GM13976 (cell line): ENCODE measurements around the gene EYS.

Experiments used
- DNase-seq: peaks from one replicate; pipeline ENCODE4 v3.0.0; 2012; ENCODE audit warnings: low spot score
- in situ Hi-C: fragments of 300-500 bp; cut with MboI; formaldehyde crosslinking; loops from one replicate; pipeline ENCODE4 v1.12.0; 2022; ENCODE audit warnings: low sequenced_read_pairs, mixed read lengths, inconsistent platforms; ENCODE audit not compliant: unreplicated experiment
- TF ChIP-seq, protein P1 (sequence below): IDR thresholded peaks from 2 replicates; pipeline ENCODE4 v1.5.1; 2012; ENCODE audit warnings: borderline replicate concordance, mild to moderate bottlenecking; ENCODE audit not compliant: insufficient read depth; ENCODE audit errors: extremely low read depth, missing control alignments, control extremely low read depth

EYS gene

DNA sequence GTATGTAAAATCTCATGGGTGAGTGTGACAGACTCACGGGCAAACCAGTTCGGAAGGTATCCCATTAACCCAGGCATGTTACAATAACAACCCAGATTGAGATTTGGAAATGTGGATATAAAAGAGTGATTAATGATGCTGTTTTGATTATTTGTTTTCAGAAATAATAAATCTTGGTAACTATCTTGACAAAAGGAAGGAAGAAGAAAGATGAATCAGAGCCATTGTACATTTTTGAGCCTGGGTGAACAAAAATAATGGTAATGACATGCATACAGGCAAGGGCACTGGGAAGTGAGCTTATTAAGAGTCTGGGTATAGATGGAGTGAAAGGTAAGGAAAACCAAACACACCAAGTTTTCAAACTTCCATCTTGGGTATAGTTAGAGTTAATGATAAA is 1209.4 kb downstream of the EYS start:
- TF ChIP-seq, protein P1, sequence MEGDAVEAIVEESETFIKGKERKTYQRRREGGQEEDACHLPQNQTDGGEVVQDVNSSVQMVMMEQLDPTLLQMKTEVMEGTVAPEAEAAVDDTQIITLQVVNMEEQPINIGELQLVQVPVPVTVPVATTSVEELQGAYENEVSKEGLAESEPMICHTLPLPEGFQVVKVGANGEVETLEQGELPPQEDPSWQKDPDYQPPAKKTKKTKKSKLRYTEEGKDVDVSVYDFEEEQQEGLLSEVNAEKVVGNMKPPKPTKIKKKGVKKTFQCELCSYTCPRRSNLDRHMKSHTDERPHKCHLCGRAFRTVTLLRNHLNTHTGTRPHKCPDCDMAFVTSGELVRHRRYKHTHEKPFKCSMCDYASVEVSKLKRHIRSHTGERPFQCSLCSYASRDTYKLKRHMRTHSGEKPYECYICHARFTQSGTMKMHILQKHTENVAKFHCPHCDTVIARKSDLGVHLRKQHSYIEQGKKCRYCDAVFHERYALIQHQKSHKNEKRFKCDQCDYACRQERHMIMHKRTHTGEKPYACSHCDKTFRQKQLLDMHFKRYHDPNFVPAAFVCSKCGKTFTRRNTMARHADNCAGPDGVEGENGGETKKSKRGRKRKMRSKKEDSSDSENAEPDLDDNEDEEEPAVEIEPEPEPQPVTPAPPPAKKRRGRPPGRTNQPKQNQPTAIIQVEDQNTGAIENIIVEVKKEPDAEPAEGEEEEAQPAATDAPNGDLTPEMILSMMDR, result no peak
- in situ Hi-C loops, result no loop called here
- no peak for DNase-seq

DNA sequence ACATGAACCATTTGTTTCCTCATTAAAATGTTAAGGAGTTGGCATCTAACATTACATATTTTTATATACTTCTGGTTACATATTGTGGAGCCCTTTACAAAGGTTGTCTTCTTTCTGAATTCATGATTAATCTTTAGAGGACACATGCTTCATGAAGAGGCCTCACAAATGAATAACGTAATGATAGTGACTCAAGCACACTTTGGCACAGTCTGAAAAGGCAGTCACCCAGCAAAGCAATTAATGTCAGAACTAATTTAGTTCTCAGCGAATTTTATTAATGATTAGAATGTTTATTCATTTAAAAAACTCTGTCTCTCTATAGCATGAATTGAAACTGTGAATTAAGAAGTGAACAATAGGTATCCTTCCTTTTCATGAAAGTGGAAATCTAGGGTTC is 1217.3 kb downstream of the EYS start:
- TF ChIP-seq, protein P1, result no peak
- in situ Hi-C loops, result no loop called here
- no peak for DNase-seq

DNA sequence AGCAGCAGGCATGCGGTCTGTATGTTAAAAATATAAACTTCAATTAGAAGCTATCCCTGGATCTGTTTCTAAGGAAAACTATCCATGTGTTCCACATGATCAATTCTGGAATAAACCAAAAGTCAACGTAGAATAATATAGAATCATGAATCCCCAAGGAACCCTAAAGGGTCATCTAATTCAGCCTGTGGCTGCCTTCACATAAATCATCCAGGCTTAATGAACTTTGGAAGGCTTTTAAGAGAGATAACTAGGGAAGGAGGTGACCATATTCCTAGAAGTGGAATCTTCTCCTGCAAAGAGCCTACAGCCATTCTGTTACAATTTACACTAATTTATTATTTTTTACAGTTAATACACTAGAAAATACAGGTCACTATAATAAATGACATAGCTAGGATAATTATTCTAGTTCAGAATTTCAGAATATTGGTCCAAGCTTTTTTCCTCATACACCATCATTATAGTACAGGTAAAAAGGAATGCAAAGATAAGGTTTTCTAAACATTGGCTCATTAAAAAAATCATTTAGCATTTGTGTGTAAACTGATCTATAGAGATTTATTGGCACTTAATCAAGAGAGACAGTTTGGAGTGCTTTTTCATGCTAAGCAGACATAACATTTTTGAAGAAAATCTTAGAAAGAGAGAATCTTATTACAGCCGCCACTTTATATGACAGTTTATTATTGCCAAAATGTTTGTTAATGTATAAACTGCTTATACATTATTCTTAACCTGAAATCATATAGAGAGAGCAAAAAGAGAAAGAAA is 1220.3 kb downstream of the EYS start:
- TF ChIP-seq, protein P1, result no peak
- in situ Hi-C loops, result no loop called here
- DNase-seq, result no peak

DNA sequence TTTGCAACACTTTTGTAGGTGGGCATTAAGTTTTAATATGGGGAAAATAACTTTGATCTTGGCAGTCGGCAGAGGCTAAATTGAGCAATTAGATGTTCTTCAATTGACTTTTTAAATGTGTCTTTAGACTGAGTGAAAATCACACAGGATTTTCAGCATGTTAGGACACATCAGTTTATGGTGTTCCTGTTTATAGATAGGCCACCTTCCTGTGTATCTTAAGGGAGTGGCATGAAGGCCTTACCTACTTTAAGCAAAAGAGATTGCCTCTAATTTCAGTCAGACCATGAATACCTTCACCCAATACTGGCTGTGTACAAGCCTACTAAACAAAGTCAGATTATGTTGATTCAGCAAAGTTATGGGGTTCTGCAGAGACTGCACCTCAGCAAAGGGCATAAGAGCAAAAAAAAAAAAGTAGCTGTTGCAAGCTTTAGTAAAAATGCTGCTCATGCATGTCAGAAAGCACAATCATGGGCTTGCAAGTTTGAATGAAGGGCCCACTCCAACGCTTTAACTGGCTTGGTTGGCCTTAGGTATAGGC is 1223.0 kb downstream of the EYS start:
- DNase-seq, result no peak
- TF ChIP-seq, protein P1, result no peak
- in situ Hi-C loops, result no loop called here

DNA sequence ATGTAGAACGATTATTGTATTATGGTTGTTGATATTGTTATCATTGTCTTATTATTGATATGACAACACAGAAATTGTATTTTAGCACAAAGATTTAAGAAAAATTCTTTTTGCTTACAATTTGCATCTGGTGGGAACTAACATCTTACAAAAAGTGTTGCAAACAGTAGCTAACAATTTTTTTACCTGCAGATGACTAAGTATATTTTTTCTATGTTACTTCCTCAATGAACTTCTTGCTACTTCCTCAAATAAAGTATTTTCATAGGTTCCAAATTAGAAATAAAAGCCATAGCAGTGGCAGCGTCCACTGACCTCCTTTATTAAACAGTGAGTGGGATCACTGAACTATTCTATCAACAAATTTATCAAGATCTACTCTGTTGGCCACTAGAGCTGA is 1224.4 kb downstream of the EYS start:
- DNase-seq, result no peak
- TF ChIP-seq, protein P1, result no peak
- in situ Hi-C loops, result no loop called here

DNA sequence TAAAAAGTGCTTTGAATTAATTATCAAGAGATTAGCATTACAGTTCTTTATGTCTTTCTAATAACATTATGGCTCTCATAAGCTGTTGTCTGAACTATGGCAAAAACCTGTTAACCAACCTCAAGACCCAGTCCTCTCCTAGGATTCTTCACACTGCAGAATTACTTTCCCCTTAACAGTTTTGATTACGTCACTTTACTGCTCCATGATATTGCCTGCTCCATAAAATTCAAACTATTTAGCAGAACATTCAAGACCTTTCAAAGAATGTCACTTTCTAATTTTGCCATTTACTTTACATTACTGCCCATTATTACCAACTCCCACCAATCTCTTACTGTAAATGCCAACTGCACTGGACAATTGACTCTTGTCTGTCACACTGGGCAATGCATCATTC is 1227.9 kb downstream of the EYS start:
- DNase-seq, result no peak
- TF ChIP-seq, protein P1, result no peak
- in situ Hi-C loops, result no loop called here

DNA sequence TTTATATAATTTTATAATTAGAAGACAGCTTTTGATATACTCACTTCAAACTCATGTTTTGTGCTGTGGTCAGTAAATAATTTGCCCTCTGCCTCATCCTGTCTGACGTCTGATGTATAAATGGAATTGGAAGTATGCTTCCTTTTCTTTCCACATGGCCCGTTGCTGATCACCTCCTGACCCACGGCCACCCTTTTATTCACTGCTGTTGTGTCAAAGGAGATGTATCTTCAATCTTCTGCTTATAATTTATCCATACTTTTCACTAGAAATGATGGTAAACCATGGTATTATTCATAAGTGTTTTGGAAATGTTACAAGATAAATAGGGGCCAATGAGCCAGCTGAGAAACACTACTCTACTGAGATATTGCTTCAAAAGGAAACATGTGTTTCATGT is 1229.6 kb downstream of the EYS start:
- TF ChIP-seq, protein P1, result no peak
- DNase-seq, result no peak
- in situ Hi-C loops, result no loop called here
